OCI-LY1 (cell line): ENCODE data around the gene MAN1C1.

Source experiments
- EZH2 ChIP-seq: fragments of 200-600 bp; sonication (generic), shearing (Covaris generic); IDR thresholded peaks from 2 replicates; pipeline ENCODE4 v1.8.0; 2017; ENCODE audit warnings: borderline replicate concordance, mixed run types, mild to moderate bottlenecking, antibody characterized with exemption, low read length, moderate library complexity, mixed read lengths
- TF ChIP-seq, protein P1 (sequence below): fragments of 200-600 bp; sonication (generic), shearing (Covaris generic); IDR thresholded peaks from 2 replicates; pipeline ENCODE4 v1.5.1; 2017; ENCODE audit warnings: mild to moderate bottlenecking, antibody characterized with exemption, low read length, moderate library complexity, mixed read lengths

- TF ChIP-seq, protein P1, sequence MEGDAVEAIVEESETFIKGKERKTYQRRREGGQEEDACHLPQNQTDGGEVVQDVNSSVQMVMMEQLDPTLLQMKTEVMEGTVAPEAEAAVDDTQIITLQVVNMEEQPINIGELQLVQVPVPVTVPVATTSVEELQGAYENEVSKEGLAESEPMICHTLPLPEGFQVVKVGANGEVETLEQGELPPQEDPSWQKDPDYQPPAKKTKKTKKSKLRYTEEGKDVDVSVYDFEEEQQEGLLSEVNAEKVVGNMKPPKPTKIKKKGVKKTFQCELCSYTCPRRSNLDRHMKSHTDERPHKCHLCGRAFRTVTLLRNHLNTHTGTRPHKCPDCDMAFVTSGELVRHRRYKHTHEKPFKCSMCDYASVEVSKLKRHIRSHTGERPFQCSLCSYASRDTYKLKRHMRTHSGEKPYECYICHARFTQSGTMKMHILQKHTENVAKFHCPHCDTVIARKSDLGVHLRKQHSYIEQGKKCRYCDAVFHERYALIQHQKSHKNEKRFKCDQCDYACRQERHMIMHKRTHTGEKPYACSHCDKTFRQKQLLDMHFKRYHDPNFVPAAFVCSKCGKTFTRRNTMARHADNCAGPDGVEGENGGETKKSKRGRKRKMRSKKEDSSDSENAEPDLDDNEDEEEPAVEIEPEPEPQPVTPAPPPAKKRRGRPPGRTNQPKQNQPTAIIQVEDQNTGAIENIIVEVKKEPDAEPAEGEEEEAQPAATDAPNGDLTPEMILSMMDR, result no peak
- TF ChIP-seq EZH2, result no peak
Observed at GRCh38 chr1:25716320-25716719, 99.7 kb downstream of the MAN1C1 start.
